Vagina (tissue), 2 donors: ENCODE data around the gene SOX18.

ENCODE experiments used
- POLR2AphosphoS5 ChIP-seq, 2 donors: sonication (generic); formaldehyde crosslinking; IDR thresholded peaks; one replicate each; pipeline ENCODE4 v1.9.0; 2017; ENCODE audit warnings: antibody characterized with exemption in 2 of 2, mild to moderate bottlenecking in 2 of 2, low read depth in 1 of 2; ENCODE audit not compliant: insufficient read depth in 1 of 2
- TF ChIP-seq, protein P1 (sequence below), 3 experiments: fragments of 450-650 bp in 2 of 3; fragments of 200-600 bp in 1 of 3; sonication (generic) in 1 of 3; IDR thresholded peaks; one replicate each; pipeline ENCODE4 v1.5.1; 2017 to 2019; ENCODE audit warnings: antibody characterized with exemption in 3 of 3, mild to moderate bottlenecking in 2 of 3, moderate library complexity in 2 of 3

- TF ChIP-seq, protein P1, sequence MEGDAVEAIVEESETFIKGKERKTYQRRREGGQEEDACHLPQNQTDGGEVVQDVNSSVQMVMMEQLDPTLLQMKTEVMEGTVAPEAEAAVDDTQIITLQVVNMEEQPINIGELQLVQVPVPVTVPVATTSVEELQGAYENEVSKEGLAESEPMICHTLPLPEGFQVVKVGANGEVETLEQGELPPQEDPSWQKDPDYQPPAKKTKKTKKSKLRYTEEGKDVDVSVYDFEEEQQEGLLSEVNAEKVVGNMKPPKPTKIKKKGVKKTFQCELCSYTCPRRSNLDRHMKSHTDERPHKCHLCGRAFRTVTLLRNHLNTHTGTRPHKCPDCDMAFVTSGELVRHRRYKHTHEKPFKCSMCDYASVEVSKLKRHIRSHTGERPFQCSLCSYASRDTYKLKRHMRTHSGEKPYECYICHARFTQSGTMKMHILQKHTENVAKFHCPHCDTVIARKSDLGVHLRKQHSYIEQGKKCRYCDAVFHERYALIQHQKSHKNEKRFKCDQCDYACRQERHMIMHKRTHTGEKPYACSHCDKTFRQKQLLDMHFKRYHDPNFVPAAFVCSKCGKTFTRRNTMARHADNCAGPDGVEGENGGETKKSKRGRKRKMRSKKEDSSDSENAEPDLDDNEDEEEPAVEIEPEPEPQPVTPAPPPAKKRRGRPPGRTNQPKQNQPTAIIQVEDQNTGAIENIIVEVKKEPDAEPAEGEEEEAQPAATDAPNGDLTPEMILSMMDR (IDR thresholded peaks at IDR 0.05), result no peak
- no peak for TF ChIP-seq POLR2AphosphoS5 (IDR thresholded peaks at IDR 0.05; ENCODE audit: insufficient read depth in 1 of 2, low read depth in 1 of 2)
Measured at GRCh38 chr20:64076061-64076997, 26.9 kb upstream of the SOX18 start.
